ACC112 (cell line): ENCODE measurements around the gene MTOR.
"Not testable (repeated sequence)": the region's sequence is repeated elsewhere in the genome, so short reads cannot be mapped to it uniquely, and the experiment has no call there.

Experiments used
- H2AFZ ChIP-seq: fragments of 200-600 bp; sonication (generic); one replicate; pipeline ENCODE4 v1.6.0; 2017; ENCODE audit warnings: antibody characterized with exemption, low read length; ENCODE audit not compliant: unreplicated experiment
- H3K27ac ChIP-seq: fragments of 200-600 bp; sonication (generic); 2 replicates; pipeline ENCODE4 v1.5.1; 2014; ENCODE audit warnings: low read depth, mild to moderate bottlenecking, antibody characterized with exemption, low read length, moderate library complexity
- H3K27me3 ChIP-seq: fragments of 200-600 bp; sonication (generic); 2 replicates; pipeline ENCODE4 v1.6.1; 2014; ENCODE audit warnings: mild to moderate bottlenecking, antibody characterized with exemption, low read length, moderate library complexity, mixed read lengths; ENCODE audit not compliant: insufficient read depth
- H3K36me3 ChIP-seq: fragments of 200-600 bp; sonication (generic); 2 replicates; pipeline ENCODE4 v1.6.1; 2016; ENCODE audit warnings: mild to moderate bottlenecking, antibody characterized with exemption, low read length, moderate library complexity, mixed read lengths; ENCODE audit not compliant: insufficient read depth
- H3K4me1 ChIP-seq: fragments of 200-600 bp; sonication (generic); one replicate; pipeline ENCODE4 v1.6.1; 2016; ENCODE audit warnings: low read length, mixed read lengths; ENCODE audit not compliant: insufficient read depth, unreplicated experiment, control insufficient read depth
- H3K4me3 ChIP-seq: fragments of 200-600 bp; sonication (generic); 2 replicates; pipeline ENCODE4 v1.5.1; 2014; ENCODE audit warnings: mild to moderate bottlenecking, low read depth, low read length
- H3K79me2 ChIP-seq: fragments of 200-600 bp; sonication (generic); one replicate; pipeline ENCODE4 v1.6.0; 2016; ENCODE audit warnings: low read length; ENCODE audit not compliant: control insufficient read depth, unreplicated experiment, insufficient read depth

Gene MTOR

DNA sequence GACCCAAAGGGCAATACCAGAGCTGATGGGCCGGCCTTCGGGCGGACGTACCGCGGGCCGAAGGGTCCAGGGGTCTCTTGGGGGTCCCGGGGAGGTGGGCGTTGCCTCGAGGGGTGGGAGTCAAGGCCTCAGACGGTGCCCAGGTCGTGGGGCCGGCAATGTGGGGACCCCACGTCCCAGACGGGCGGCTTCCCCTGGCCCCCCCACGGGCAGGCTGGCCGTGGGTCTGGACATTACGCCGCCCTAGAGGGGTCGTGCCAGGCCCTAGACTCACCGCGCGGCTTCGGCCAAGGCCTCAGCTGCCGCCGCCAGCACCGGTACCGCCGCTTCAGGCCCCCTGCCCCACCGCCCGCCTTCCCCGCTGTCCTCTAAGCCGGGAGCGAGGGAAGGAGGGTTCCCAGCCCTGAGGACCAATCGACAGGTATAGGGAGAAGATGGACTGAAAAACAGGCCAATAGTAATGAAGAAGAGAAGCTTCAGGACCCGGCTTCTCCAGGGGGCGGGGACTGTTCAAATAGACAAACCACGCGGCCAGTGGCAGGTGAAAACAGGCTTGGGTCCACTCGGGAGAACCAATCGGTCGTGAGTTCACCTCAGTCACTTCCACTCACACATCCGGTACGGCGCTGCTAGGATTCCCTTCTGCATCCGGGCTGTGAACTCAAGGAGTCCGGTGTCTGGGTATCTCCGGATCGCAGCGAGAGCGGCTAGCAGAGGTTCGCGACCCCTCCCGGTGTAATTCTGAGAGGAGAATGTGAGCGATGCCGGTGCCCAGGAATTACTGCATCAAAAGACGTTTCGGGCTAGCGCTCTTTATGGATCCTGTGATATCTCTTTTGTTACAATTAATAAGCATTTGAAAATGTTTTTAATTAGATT, at the start of gene MTOR:
Gene MTOR (minus strand): TSS at position 381 of the 879 bp plus-strand sequence. CDS start 3,142 bp downstream, outside the sequence.
- Histone ChIP-seq H3K27ac (peak within 1 kb of the TSS; percentile 35), H3K27me3 (no peaks in the 10 kb centered on the region), H3K36me3 (peaks cover 8% of the 10 kb centered on the region), H3K79me2 (peaks cover 12% of the 10 kb centered on the region), H2AFZ (peak within 1 kb of the TSS; percentile 84), H3K4me3 (peak within 1 kb of the TSS; percentile 94), H3K4me1 (peaks cover 8% of the 10 kb centered on the region)

DNA sequence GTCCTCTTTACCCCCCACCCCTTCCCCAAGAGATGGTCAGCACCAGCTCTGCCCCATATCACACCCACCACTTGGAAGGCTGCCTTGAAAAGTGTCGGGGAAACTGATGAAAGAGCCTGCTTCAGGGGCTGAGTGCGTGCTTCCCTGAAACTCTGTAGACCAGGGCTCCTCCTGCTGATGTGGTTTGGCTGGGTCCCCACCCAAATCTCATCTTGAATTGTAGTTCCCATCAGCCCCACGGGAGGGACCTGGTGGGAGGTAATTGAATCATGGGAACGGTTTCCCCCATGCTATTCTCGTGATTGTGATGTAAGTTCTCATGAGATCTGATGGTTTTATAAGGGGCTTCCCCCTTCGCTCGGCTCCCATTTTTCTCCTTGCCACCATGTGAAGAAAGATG, 47.0 kb upstream of the MTOR start:
- H3K36me3 ChIP-seq: no peaks in the 10 kb centered on the region
- no peaks in the 10 kb centered on the region for H3K79me2 ChIP-seq
- peaks cover 38% of the 10 kb centered on the region for H3K27me3 ChIP-seq
- no peaks in the 10 kb centered on the region for H3K4me1 ChIP-seq
- no peak overlapping the region for H3K27ac ChIP-seq
- no peak overlapping the region for H3K4me3 ChIP-seq
- no peak overlapping the region for H2AFZ ChIP-seq

DNA sequence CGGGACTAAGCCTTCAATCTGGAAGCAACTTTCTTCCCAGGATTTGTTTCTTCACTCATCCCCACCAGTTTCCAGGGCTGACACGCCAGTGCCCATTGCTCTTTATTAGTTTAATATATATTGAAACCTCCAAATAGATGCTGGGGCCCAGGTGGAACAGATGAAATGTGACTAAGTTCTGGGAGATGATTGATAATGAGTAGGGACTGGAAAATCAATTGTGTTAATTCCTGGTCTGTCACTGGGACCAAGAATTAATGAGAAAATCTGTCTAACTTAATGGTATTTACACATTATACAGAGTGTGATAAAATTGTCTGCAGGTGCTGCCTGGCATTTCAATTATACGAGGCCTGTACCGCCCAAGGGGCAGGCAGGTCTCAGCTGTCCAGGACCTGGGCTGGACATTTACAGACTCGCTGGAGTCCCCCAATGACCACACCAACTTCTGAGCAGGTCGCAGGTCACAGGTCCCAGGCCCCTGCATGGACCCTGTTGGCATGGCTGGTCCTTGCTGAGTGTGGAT, 46.4 kb upstream of the MTOR start:
- H3K27me3 ChIP-seq: peaks cover 38% of the 10 kb centered on the region
- no peak overlapping the region for H2AFZ ChIP-seq
- no peak overlapping the region for H3K27ac ChIP-seq
- no peaks in the 10 kb centered on the region for H3K36me3 ChIP-seq
- no peaks in the 10 kb centered on the region for H3K4me1 ChIP-seq
- no peak overlapping the region for H3K4me3 ChIP-seq
- no peaks in the 10 kb centered on the region for H3K79me2 ChIP-seq

DNA sequence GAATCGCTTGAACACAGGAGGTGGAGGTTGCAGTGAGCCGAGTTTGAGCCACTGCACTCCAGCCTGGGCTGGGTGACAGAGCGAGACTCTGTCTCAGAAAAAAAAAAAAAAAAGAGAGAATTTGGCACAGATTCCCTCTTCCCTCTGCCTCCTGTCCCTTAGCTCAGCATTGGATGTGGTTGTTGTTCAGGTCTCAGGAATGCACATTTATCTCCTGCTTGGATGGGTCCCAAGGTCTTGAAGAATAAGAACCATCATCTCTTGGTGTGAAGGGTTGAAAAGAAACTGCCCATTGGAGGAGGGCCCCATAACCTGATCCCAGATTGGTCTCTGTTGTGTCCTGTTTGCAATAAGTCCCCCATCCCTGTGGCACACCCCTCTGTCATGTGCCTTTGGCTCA, 45.5 kb upstream of the MTOR start:
- H3K27ac ChIP-seq: no peak overlapping the region

DNA sequence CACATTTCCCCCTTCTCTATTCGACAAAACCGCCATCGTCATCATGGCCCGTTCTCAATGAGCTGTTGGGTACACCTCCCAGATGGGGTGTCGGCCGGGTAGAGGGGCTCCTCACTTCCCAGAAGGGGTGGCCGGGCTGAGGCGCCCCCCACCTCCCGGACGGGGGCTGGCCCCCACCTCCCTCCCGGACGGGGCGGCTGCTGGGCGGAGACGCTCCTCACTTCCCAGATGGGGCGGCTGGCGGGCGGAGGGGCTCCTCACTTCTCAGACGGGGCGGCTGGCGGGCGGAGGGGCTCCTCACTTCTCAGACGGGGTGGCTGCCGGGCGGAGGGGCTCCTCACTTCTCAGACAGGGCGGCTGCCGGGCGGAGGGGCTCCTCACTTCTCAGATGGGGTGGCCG, 43.2 kb upstream of the MTOR start:
- not testable (repeated sequence) for H3K79me2 ChIP-seq, H3K36me3 ChIP-seq, H2AFZ ChIP-seq, H3K4me3 ChIP-seq, H3K27ac ChIP-seq, H3K4me1 ChIP-seq
- H3K27me3 ChIP-seq: peaks cover 22% of the 10 kb centered on the region

More for the DNA sequence above, 45.5 kb upstream of the MTOR start:
- Histone ChIP-seq H3K27me3 (peaks cover 35% of the 10 kb centered on the region), H3K79me2 (no peaks in the 10 kb centered on the region), H3K4me1 (no peaks in the 10 kb centered on the region), H3K36me3 (no peaks in the 10 kb centered on the region), H3K4me3 (no peak overlapping the region), H2AFZ (no peak overlapping the region)

DNA sequence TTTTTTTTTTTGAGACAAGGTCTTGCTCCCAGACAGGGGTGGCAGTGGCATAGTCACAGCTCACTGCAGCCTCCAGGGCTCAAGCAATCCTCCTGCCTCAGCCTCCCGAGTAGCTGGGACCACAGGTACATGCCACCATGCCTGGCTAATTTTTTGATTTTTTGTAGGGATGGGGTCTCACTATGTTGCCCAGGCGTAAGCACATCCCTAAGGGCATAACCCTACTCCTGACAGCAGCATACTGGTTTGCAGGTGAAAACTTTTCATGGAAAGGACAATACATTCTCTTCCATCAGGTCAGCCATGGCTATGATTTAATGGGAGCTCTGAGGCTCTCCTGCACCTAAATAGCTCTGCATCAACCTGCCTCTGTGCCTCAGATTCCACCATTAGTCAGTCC, 40.0 kb upstream of the MTOR start:
- H3K4me1 ChIP-seq: no peaks in the 10 kb centered on the region
- H3K27me3 ChIP-seq: no peaks in the 10 kb centered on the region
- H3K79me2 ChIP-seq: no peaks in the 10 kb centered on the region
- no peak overlapping the region for H2AFZ ChIP-seq
- no peak overlapping the region for H3K4me3 ChIP-seq
- no peaks in the 10 kb centered on the region for H3K36me3 ChIP-seq
- no peak overlapping the region for H3K27ac ChIP-seq

DNA sequence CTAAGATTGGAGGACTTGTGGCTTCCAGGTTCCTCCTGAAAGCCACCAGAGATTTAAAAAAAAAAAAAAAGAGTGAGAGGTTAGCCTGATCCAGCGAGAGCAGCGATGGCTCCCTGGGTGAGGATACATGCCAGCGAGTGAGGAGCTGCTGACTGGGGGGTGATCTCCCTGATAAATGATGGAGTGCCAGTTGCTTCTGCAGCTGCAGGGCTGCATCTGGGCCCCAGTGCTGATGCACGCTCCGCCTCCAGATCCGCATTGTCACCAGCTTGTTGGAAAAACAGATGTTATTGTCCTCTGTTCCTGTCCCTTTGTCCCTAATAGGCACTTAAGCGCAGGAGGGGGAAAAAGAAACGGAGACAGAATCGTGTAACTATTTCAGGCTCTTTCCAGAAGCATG, 39.2 kb upstream of the MTOR start:
- no peaks in the 10 kb centered on the region for H3K36me3 ChIP-seq

DNA sequence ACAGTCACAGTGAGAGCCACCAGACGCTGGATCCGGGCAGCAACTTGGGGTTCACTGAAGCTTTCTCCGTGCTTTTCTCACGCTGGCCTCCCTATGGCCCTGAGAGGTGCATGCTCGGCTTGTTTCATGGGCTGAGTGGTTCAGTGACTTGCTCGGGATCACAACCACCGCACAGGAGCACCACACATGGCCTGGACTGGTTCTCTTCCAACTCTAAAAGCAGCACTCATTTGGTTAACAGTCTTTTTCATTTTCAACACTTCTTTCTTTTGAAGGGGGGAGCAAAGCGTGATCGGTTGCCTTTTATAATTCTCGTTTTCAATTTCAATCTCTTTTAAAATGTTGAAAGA, 36.8 kb upstream of the MTOR start:
- Histone ChIP-seq H3K4me3 (no peak overlapping the region), H3K36me3 (no peaks in the 10 kb centered on the region), H2AFZ (no peak overlapping the region), H3K4me1 (no peaks in the 10 kb centered on the region), H3K79me2 (no peaks in the 10 kb centered on the region), H3K27me3 (no peaks in the 10 kb centered on the region), H3K27ac (no peak overlapping the region)

More for the DNA sequence above, 39.2 kb upstream of the MTOR start:
- Histone ChIP-seq H3K79me2 (no peaks in the 10 kb centered on the region), H2AFZ (no peak overlapping the region), H3K4me1 (no peaks in the 10 kb centered on the region), H3K4me3 (no peak overlapping the region), H3K27ac (no peak overlapping the region), H3K27me3 (no peaks in the 10 kb centered on the region)

DNA sequence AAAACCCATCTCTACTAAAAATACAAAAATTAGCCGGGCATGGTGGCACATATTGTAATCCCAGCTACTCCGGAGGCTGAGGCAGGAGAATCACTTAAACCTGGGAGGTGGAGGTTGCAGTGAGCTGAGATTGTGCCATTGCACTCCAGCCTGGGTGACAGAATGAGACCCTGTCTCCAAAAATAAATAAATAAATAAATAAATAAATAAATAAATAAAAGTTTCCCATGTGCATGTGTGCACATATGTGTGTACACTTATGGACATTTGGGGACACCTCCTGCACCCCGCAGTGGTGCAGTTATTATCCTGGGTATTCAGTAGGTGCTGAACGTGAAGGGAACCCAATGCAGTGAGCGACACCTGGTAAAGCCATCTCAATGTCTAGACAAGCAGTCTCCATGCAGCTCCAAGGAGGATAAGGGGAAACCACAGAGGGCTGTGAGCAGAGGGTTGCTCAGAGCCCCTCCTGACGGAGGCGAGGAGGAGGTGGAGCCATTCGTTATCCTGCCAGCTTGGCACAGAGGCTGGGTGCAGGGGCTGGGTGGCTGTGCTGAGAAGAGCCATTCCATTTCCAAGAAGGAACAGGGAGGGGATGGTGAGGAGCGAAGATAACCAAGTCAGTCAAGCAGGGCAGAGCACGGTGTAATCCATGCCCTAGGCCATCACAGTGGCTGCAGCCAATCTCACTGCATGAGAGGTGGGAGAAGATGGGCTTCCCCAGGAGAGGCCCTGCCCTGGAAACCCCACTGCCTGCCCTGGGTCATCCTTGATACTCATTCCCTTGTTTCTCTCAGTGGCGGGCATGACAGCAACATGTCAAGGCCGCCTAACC, 36.3 kb upstream of the MTOR start:
- Histone ChIP-seq H3K79me2 (no peaks in the 10 kb centered on the region), H2AFZ (no peak overlapping the region), H3K4me3 (no peak overlapping the region), H3K36me3 (no peaks in the 10 kb centered on the region), H3K4me1 (no peaks in the 10 kb centered on the region), H3K27ac (no peak overlapping the region), H3K27me3 (no peaks in the 10 kb centered on the region)

DNA sequence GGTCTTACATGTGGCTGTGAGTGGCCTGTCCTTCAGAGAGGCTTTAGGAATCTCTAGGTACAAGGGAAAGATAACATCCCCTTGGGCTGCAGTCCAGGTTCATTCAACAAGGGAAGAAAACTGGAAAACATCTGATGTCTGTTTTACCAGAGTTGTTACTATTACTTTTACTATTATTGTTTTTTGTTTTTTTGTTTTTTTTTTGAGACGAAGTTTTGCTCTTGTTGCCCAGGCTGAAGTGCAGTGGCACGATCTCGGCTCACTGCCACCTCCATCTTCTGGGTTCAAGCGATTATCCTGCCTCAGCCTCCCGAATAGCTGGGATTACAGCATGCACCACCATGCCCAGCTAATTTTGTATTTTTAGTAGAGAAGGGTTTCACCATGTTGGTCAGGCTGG, 35.4 kb upstream of the MTOR start:
- not testable (repeated sequence) for H3K4me3 ChIP-seq, H3K27me3 ChIP-seq, H3K36me3 ChIP-seq, H3K27ac ChIP-seq, H3K79me2 ChIP-seq, H2AFZ ChIP-seq, H3K4me1 ChIP-seq
